HEK293 (cell line): Measurements from ENCODE around the gene DGKZ.

Source experiments
- REST ChIP-seq: fragments of 450-650 bp; formaldehyde crosslinking; IDR thresholded peaks from 2 replicates; pipeline ENCODE4 v1.5.1; 2016; ENCODE audit warnings: missing biosample characterization, missing genetic modification characterization
- TCF7L2 ChIP-seq: IDR thresholded peaks from 2 replicates; pipeline ENCODE4 v1.6.1; 2011; ENCODE audit warnings: low read depth, mild to moderate bottlenecking, inconsistent platforms, low read length, moderate library complexity, borderline replicate concordance
- ZBTB26 ChIP-seq: fragments of 450-650 bp; formaldehyde crosslinking; optimal IDR thresholded peaks from 2 replicates; pipeline ENCODE3; 2016; ENCODE audit warnings: missing biosample characterization, mild to moderate bottlenecking, missing genetic modification characterization
- ZNF302 ChIP-seq: fragments of 450-650 bp; formaldehyde crosslinking; IDR thresholded peaks from 2 replicates; pipeline ENCODE4 v1.5.1; 2016; ENCODE audit warnings: missing biosample characterization, missing genetic modification characterization, low read depth
- ZNF623 ChIP-seq: fragments of 450-650 bp; formaldehyde crosslinking; IDR thresholded peaks from 2 replicates; pipeline ENCODE4 v1.5.1; 2016; ENCODE audit warnings: missing biosample characterization, missing genetic modification characterization
- ZNF629 ChIP-seq: fragments of 450-650 bp; formaldehyde crosslinking; IDR thresholded peaks from 2 replicates; pipeline ENCODE4 v1.5.1; 2017; ENCODE audit warnings: missing biosample characterization, missing genetic modification characterization
- ZNF664 ChIP-seq: fragments of 450-650 bp; formaldehyde crosslinking; IDR thresholded peaks from 2 replicates; pipeline ENCODE4 v1.5.1; 2016; ENCODE audit warnings: missing biosample characterization, missing genetic modification characterization

The DGKZ gene

GRCh38 chr11:46429717-46430116, 82.5 kb downstream of the DGKZ start (continued):
- no peak for TF ChIP-seq ZNF302 (tag by site-specific recombination)
- no peak for TF ChIP-seq REST (tag by site-specific recombination)
- TF ChIP-seq ZBTB26 (tag by site-specific recombination): no peak
- TF ChIP-seq TCF7L2: no peak
- no peak for TF ChIP-seq ZNF664
- no peak for TF ChIP-seq ZNF629 (tag by site-specific recombination)
- TF ChIP-seq ZNF623 (tag by site-specific recombination): no peak
